ENCODE data around the gene RAPGEF1.

RAPGEF1 gene

DNA sequence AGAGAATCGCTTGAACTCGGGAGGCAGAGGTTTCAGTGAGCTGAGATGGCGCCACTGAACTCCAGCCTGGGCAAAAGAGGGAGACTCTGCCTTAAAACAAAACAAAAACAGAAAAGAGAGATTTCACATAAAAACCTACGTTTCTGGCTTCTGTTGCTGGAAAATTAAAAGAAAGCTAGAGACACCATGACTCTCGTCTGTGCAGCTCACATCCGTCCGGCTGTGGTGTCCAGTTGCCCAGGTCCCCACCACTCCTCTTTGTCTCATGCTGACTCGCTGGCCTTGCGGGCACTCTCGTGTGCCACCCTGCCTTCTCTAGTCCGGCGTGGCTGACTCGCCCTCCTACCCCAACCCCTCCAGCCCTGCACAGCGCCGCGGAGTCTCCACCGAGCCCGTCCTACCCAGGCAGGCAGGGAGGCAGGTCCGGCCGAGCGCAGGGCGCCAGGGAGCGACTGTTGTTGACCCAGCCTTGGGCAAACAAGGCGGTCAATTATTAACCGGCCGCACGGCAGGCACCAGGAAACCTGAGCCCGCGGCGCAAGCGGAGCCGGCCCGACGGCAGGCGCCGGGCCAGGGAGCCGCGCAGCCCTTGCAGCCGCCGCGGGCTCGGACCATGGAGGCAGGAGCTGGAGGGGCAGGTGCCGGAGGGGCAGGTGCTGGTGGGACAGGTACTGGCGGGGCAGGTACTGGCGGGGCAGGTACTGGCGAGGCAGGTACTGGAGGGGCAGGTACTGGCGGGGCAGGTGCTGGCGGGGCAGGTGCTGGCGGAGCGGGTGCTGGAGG lies 194.7 kb downstream of the RAPGEF1 start, which contains the start of gene PRRT1B:
PRRT1B (plus strand) TSS at position 521 of the 783 bp plus-strand sequence; CDS start at position 614, 93 bp downstream.
- no peak within 1 kb of the TSS for H3K4me3 ChIP-seq

DNA sequence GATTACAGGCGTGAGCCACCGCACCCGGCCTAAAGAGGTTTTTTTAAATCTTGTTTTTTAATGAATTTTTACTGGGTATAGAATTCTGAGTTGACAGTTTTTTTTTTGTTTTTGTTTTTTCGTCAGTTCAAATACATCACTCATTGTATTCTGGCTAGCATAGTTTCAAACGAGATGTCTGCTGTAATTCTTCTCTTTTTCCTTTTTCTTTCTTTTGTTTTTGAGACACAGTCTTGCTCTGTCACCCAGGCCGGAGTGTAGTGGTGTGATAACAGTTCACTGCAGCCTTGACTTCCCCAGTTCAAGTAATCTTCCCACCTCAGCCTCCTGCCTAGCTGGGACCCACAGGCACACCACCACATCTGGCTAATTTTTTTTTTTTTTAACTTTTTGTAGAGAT lies 196.7 kb downstream of the RAPGEF1 start:
- Histone ChIP-seq H3K4me3 (no peak overlapping the region), H3K27ac (no peak overlapping the region)

More for the DNA sequence above, 194.7 kb downstream of the RAPGEF1 start, which contains the start of gene PRRT1B:
- H3K27ac ChIP-seq = no peak within 1 kb of the TSS

DNA sequence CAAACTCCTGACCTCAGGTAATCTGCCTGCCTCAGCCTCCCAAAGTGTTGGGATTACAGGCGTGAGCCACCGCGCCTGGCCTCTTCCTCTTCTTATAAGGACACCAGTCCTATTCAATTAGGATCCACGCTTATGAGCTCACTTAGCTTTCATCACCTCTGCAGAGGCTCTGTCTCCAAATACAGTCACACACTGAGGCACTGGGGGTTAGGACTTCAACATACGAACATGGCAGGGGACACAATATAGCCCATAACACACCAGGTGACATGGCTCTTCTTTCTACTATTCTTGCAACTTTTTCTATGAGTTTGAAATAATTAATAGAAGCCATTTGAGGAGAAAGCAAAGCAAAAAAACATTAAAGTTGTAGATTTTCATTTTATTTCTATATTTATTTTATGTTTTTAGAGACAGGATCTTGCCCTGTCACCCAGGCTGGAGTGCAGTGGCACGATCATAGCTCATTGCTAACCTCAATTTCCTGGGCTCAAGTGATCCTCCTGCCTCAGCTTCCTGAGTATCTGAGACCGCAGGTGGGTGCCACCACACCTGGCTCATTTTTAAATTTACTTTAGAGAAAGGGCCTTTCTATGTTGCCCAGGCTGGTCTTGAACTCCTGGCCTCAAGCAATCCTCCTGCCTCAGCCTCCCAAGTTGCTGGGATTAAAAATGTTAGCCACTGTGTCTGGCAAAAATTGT lies 200.5 kb downstream of the RAPGEF1 start:
- Histone ChIP-seq H3K4me3 (no peak overlapping the region), H3K27ac (peak overlapping the region in 1 of 21 experiments; percentile 65)

DNA sequence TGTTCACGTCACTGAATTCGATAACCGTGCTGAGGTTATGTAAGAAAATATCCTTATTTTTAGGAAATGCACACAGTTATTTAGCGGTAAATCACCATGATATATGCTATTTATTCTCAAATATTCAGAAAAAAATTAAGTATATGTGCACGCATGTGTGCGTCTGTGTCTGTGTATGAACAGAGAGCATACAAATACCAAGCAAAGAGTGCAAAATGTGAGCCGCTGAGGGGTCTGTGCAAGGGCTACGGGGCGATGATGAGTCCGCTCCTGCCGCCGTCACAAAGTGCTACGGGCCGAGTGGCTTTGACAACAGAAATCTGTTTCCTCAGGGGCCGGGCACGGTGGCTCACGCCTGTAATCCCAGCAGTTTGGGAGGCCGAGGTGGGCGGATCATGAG lies 201.9 kb downstream of the RAPGEF1 start:
- Histone ChIP-seq H3K27ac (no peak overlapping the region), H3K4me3 (no peak overlapping the region)

DNA sequence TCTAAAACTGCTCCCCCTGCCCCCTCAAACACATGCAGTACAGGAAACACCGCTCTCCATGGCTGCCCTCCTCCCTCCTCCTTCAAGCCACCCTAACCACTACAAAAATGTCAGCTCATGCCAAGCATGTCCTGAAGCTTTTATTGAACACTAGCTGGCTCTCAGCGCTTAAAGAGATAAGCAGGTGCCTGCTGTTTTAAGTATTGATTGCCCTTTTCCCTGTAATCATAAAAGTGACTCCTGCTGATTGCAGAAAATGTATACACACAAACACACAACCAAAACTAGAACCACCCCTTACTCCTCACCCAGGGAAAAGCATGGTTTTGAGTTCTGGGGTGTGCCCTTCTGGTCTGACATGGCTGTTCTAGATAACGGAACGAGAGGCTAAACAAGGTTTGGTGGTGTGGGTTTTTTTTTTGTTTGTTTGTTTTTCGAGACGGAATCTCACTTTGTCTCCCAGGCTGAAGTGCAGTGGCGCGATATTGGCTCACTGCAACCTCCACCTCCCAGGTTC lies 205.1 kb downstream of the RAPGEF1 start:
- Histone ChIP-seq H3K4me3 (no peak overlapping the region), H3K27ac (no peak overlapping the region)

DNA sequence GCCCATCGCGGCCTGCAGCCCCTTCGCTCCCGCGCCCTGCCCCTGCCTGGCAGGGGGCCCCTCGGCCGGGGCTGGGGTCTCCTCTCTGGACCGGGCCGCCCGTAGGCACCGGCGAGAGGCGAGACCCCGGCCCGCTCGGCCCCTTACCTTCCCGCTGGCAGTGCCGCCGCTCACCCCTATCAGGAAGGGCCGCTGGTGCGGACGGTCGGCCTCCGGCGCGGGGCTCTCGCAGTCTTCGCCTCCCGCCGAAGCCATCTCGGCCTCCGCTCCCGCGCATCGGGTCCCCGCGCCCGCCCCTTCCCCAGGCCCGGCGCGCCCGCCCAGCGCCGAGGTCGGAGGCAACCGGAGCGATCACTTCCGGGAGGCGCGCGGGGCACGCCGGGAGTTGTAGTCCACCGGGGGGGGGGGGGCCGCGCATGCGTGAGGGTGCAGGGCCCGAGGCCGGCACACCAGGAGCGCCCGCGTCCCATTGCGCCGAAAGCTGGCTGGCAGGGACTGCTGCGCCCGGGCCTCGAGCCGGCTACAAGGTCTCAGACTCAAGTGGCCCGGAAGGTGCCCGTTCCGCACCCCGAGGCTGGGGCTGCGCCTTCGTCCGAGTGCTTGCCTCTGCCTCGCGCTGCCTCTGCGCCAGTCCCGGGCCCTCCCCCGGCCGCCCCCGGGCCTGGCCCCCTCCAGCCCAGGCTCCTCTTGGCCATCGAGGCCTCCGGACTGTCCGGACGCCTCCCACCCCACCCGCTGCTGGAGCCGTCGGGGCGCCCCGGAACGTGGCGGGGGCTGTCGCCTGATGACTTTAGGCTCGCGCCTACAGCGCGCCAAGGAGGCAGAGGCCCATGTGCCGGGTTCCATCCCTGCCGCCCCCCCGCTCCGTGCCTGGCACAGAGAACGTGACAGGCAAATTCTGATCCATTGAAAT lies 208.7 kb downstream of the RAPGEF1 start, which contains the start of gene UCK1:
UCK1 (minus strand) TSS at position 344 of the 913 bp plus-strand sequence; CDS start at position 255, 89 bp downstream.
- peak within 1 kb of the TSS; percentile 63 to 99 (median 92) for H3K4me3 ChIP-seq

DNA sequence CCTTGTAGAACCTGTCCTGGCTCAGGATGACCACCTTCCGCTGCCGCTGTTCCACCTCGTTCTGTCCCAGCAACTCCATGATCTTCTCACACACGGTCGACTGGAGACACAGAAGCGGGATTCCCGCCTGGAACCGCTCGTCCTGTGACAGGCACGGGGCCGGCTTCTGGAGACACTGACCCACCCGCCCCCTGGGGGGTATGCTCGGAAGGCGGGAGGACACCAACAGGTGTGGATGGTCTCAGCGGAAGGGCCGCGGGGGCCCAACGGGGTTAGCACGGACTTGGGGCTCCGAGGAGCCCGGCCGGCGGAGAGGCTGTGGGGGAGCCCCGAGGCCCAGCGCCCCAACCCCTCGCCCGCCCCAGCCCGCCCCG lies 209.3 kb downstream of the RAPGEF1 start:
- Histone ChIP-seq H3K27ac (peak overlapping the region; percentile 77 to 97 (median 89)), H3K4me3 (peak overlapping the region; percentile 63 to 99 (median 92))

More for the DNA sequence above, 208.7 kb downstream of the RAPGEF1 start, which contains the start of gene UCK1:
- H3K27ac ChIP-seq = peak within 1 kb of the TSS; percentile 77 to 97 (median 89)

DNA sequence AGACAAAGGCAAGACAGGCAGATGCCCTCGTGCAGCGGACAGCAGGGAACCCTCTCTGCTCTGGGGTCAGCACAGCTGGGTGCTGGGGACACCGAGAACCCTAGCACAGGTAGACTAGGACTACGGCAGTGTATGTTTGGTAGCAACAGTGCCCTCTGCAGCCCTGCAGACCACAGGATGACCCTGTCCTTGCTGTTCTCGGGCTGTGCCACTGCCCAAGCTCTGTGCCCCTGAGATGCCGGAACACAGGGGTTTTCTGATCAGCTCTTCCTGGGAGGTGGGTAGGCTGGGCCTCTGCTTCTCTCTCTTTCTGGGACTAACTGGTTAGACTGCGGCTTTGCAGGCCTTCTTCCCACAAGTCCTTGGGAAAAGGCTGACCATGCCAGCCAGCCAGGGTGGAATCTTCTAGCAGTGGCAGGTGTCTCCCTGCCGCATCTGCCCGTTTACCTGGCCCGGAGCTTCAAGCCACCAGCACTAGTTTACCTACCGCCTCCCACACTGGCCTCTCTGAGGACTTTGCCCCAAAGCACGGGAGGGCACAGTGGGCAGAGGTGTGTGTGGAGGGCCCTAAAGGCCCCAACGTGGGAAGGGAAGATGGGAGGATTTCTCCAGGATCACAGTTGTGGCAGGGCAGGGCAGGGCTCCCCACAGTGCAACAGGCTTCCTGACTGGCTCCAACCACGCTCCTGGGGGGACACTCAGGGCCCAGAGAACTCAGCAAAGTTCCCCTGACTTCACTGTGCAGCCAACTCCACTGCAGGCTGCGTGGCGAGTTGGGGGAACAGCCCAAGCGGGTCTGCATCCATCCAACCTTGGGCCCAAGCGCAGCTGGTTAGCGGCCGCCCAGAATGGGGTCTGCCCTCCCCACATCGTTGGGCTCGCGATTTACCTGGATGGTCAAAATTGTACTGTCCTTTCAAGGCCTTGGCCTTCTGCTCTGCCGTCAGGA lies 210.0 kb downstream of the RAPGEF1 start:
- Histone ChIP-seq H3K4me3 (peak overlapping the region; percentile 63 to 99 (median 92)), H3K27ac (peak overlapping the region in 18 of 21 experiments; percentile 78 to 97 (median 90))

DNA sequence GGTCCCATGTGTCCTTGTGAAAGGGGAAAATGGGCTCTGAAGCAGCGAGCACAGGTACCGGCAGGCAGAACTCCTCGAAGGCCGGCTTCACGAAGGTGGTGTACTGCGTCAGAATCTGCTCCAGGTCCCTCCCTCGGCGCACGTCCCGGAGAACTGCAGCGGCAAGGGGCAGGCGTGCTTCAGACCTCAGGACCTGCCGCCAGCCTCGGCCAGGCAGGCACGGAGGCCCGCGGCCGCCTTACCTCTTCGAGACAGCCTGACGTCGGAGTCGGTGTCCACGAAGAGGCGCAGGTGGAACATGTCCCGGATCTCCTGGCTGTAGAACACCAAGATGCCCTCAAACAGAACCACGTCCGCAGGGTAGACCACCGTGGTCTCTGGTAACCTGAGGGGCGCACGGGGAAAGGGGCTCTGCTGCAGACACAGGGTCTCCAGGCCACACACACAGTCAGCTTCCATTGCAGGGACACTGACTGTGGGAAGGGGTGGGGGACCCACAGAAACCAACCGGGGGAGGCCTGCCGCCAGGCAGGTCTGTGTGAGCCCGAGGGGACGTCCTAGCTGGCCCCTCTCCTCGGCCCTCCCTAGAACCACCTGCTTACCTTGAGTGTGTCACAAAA lies 210.9 kb downstream of the RAPGEF1 start:
- H3K27ac ChIP-seq = no peak overlapping the region
- H3K4me3 ChIP-seq = no peak overlapping the region

DNA sequence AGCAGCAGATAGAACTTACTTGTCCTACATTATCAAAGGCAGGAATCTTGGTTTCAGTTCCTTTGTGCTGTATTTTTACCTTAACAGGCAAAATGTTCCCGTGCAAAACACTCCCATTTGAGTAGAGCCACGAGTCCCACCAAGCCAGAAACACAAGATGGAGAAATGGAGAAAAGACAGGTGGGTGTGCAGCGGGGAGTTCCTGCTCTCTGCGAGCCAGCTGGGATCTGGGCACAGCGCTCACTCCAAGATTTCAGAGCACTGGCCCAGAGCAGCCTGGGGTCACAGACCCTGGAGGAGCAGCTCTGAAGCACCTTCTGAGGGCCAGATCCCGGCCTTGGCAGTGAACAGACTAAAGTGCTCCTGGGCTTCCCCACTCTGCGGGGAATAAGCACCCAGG lies 211.7 kb downstream of the RAPGEF1 start:
- no peak overlapping the region for H3K4me3 ChIP-seq
- H3K27ac ChIP-seq = no peak overlapping the region
